GM18951 (cell line): ENCODE results near the gene ZNF502.
A peak's percentile ranks its signal among the peaks of the same experiment; 100 is the strongest.
"Not testable (repeated sequence)": the region's sequence is repeated elsewhere in the genome, so short reads cannot be mapped to it uniquely, and the experiment has no call there.

Experiments
- POLR2A ChIP-seq: IDR thresholded peaks from 4 replicates; pipeline ENCODE4 v1.6.1; 2011; ENCODE audit warnings: mild to moderate bottlenecking; ENCODE audit not compliant: insufficient read length, insufficient read depth; ENCODE audit errors: extremely low read depth
- in situ Hi-C: fragments of 300-500 bp; cut with MboI; formaldehyde crosslinking; loops from one replicate; pipeline ENCODE4 v1.12.0; 2022; ENCODE audit warnings: low sequenced_read_pairs, mixed read lengths, inconsistent platforms; ENCODE audit not compliant: unreplicated experiment

ZNF502 gene

GRCh38 chr3:44712455-44713075 is at the start of gene ZNF502:
Gene ZNF502, plus strand, starts transcription at chr3:44712660. Its CDS starts 7,602 bp downstream, at chr3:44720262.
- no peak for TF ChIP-seq POLR2A
- in situ Hi-C loops: no loop called here

DNA sequence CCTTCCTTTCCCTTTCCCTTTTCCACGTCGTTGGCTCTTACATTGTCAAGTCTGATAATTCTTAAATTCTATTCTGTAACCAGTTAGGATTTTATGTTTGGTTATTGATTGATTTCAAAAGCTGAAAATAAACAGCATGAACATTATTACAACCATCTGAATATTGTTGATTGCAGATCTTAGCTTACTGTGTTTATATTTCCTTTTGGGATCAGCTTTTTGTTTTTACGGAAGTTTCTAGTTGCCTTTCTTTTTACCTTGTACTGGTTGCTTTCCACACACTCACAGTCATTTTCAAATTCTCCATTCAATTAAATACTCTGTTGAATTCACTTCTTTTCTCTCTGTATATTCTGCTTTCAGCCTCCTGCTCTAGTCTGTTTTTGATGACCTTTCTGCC is 47.3 kb upstream of the ZNF502 start:
- no peak for TF ChIP-seq POLR2A
- in situ Hi-C loops: no loop called here

DNA sequence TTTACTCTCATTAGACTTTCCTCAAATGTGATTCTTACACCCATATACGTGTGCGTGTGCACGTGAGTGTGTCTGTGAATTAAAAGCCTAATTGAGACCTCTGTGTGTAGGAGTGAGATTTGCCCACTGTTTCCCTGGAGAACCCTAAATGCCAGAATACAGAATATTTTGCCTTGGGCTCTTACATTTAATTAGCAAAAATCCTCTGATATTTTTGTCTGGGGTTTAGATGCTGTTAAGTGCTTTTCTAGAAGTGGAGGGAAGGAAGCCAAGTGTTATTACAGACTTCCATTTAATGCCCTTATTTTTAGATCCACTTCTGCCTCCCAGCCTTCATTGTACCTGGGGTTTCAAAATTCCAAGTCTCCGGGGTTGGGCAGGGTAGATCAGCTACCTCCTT is 46.1 kb upstream of the ZNF502 start:
- no peak for TF ChIP-seq POLR2A
- in situ Hi-C loops: no loop called here

DNA sequence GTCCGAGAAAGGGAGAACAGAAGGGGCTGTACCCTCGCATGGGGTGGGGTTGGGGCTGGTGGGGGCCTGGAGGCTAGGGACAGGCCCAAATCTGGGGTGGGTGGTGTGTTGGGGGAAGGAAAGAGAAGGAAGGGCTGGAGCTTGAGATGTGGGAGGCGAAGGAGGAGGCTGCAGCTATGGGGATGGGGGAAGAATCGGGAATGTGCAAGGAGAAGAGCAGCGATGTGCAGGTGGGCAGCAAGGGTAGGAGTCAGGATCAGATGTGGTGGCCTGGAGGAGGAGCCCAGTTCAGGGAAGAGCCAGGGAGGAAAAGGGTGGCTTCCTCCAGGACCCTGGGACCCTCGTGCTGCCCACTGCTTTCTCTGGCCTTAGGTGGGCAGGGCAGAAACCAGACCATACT is 42.7 kb upstream of the ZNF502 start:
- in situ Hi-C loops: no loop called here
- no peak for TF ChIP-seq POLR2A

DNA sequence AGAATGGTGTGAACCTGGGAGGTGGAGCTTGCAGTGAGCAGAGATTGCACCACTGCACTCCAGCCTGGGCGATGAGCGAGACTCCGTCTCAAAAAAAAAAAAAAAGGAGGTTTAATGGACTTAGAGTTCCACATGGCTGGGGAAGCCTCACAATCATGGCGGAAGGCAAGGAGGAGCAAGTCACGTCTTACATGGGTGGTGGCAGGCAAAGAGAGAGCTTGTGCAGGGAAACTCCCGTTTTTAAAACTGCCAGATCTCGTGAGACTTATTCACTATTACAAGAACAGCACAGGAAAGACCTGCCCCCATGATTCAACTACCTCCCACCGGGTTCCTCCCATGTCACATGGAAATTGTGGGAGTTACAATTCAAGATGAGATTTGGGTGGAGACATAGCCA is 39.0 kb upstream of the ZNF502 start:
- in situ Hi-C loops: not testable (repeated sequence)

GRCh38 chr3:44674211-44674610 is 38.2 kb upstream of the ZNF502 start:
- in situ Hi-C loops: no loop called here

DNA sequence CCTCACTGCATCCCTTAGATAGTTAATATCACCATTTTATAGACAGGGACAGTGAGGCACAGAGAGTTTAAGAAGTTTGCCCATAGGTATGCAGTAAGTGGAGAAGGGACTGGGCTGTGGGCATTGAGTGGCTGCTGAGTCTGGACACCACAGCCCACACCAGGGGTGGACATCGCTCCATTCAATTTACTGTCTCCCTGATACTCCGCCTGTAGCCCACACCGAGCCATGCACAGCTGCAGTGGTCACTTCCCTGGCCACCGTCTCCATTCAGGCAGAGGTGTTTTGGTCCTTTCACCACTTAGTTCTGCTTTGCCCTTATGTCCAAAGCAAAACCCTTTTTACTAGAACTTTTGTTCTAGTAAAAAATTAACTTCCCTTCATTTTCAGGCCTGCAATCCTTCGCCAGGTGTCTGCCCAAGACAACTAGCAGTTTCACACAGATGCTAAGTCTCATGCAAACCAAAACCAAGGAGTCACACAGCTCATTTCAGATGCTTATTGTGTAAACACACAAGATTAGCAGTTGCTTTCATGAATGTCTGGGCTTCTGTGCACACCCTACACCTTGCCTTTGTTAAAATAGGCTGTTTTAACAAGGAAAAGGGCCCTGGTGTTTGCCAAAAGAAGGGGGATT is 33.9 kb upstream of the ZNF502 start:
- in situ Hi-C loops: no loop called here
- TF ChIP-seq POLR2A: no peak

More at GRCh38 chr3:44674211-44674610, 38.2 kb upstream of the ZNF502 start:
- no peak for TF ChIP-seq POLR2A

DNA sequence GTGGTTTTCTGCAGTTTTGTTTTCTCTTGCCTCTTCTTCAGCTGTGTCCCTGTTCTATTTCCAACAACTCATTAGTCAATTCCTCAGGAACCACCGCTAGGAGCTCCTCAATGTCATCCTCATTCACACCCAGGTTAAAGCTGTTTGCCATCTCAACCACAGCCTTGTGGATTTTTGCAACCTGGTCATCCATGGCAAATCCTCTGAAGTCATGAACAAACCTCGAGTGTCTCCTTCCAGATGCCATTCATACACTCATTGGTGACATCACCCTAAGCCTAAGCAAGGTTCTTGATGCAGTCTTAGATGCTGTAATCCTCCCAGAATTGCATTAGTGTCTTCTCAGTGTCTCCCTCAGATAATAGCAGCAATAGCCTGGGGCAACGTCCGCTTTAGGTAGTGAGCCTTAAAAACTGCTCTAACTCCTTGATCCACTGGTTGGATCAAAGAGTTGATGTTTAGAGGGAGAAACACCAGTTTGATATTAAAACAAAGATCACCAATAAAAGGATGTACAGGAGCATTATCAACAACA is 31.5 kb upstream of the ZNF502 start:
- TF ChIP-seq POLR2A: no peak
- in situ Hi-C loops: no loop called here

DNA sequence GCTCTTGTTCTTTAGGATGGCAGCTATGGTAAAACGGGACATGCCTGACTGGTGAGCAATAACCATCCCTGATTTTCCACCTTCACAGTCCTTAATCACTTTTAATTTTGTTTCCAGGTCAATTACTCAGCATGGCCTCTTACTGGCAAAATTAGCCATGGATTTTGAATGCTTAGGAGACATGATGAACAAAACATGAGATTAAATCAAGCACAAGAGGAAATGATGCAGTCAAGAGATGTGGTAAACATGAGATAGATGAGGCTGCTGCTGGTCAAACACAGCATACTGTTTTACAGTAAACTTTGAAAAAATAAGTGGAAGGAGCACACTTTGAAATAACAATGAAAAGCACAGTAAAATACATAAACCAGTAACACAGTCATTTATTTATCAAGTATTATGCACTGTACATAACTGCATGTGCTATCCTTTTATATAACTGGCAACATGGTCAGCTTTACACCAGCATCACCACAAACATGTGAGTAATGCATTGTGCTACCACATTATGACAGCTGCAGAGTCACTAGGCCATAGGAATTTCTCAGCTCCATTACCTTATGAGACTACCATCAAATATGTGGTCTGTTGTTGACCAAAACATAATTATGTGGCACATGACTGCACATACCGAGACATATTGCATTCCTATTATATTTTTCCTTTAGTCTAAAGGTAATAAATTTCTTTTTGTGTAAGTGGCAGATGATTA is 30.1 kb upstream of the ZNF502 start:
- TF ChIP-seq POLR2A: no peak
- in situ Hi-C loops: no loop called here

- in situ Hi-C loops: no loop called here
- peak; percentile 55 for TF ChIP-seq POLR2A
Measured at GRCh38 chr3:44685128-44685800, 27.2 kb upstream of the ZNF502 start.

- in situ Hi-C loops: no loop called here
- no peak for TF ChIP-seq POLR2A
Measured at GRCh38 chr3:44687898-44688297, 24.6 kb upstream of the ZNF502 start.

DNA sequence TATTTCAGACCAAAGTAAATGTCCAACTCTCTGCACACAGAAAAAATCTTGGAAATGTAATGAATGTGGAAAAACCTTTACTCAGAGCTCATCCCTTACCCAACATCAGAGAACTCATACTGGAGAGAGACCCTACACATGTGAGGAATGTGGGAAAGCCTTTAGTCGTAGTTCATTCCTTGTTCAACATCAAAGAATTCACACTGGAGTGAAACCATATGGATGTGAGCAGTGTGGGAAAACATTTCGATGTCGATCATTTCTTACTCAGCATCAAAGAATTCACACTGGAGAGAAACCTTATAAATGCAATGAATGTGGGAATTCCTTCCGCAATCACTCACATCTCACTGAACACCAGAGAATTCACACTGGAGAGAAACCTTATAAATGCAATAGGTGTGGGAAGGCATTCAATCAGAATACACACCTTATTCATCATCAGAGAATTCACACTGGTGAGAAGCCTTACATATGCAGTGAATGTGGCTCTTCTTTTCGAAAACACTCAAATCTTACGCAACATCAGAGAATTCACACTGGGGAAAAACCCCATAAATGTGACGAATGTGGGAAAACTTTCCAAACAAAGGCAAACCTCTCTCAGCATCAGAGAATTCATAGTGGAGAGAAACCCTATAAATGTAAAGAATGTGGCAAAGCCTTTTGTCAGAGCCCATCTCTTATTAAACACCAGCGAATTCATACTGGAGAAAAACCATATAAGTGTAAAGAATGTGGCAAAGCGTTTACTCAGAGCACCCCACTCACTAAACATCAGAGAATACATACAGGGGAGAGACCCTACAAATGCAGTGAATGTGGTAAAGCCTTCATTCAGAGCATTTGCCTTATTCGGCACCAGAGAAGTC is 9.0 kb downstream of the ZNF502 start:
- TF ChIP-seq POLR2A: no peak
- in situ Hi-C loops: no loop called here

DNA sequence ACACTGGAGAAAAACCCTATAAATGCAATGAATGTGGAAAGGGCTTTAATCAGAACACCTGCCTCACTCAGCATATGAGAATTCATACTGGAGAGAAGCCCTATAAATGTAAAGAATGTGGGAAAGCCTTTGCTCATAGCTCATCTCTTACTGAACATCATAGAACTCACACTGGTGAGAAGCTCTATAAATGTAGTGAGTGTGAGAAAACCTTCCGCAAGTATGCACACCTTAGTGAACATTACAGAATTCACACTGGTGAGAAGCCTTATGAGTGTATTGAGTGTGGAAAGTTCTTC is 9.6 kb downstream of the ZNF502 start:
- in situ Hi-C loops: no loop called here
- TF ChIP-seq POLR2A: no peak
